SK-N-SH (cell line): ENCODE results near the gene KIRREL1.

Experiments
- EP300 ChIP-seq, 2 experiments: IDR thresholded peaks; 2 replicates each; pipeline versions ENCODE4 v1.4.0 to v1.6.1; 2012; ENCODE audit warnings: borderline replicate concordance in 1 of 2, low read depth in 1 of 2, low read length in 1 of 2
- MXI1 ChIP-seq: IDR thresholded peaks from 2 replicates; pipeline ENCODE4 v1.6.1; 2012; ENCODE audit warnings: mild to moderate bottlenecking, low read depth, low read length, improper control_type of control experiment
- POLR2AphosphoS5 ChIP-seq: IDR thresholded peaks from 2 replicates; pipeline ENCODE4 v1.6.1; 2012; ENCODE audit warnings: low read depth, low read length
- RFX5 ChIP-seq: IDR thresholded peaks from 2 replicates; pipeline ENCODE4 v1.6.1; 2012; ENCODE audit warnings: mild to moderate bottlenecking, improper control_type of control experiment, low read length
- RXRA ChIP-seq: IDR thresholded peaks from 2 replicates; pipeline ENCODE4 v1.4.0; 2012; ENCODE audit warnings: low read depth, mild to moderate bottlenecking, borderline replicate concordance
- TAF1 ChIP-seq: IDR thresholded peaks from 2 replicates; pipeline ENCODE4 v1.6.1; 2012; ENCODE audit warnings: low read depth, mild to moderate bottlenecking, low read length, moderate library complexity, borderline replicate concordance
- TF ChIP-seq, protein P1 (sequence below): fragments of 200-600 bp; sonication (generic); IDR thresholded peaks from 2 replicates; pipeline ENCODE4 v1.6.1; 2017; ENCODE audit warnings: antibody characterized with exemption, mild to moderate bottlenecking, moderate library complexity
- TF ChIP-seq, protein P2 (sequence below): IDR thresholded peaks from 2 replicates; pipeline ENCODE4 v1.6.1; 2012; ENCODE audit warnings: mild to moderate bottlenecking, low read depth, low read length, moderate library complexity

DNA sequence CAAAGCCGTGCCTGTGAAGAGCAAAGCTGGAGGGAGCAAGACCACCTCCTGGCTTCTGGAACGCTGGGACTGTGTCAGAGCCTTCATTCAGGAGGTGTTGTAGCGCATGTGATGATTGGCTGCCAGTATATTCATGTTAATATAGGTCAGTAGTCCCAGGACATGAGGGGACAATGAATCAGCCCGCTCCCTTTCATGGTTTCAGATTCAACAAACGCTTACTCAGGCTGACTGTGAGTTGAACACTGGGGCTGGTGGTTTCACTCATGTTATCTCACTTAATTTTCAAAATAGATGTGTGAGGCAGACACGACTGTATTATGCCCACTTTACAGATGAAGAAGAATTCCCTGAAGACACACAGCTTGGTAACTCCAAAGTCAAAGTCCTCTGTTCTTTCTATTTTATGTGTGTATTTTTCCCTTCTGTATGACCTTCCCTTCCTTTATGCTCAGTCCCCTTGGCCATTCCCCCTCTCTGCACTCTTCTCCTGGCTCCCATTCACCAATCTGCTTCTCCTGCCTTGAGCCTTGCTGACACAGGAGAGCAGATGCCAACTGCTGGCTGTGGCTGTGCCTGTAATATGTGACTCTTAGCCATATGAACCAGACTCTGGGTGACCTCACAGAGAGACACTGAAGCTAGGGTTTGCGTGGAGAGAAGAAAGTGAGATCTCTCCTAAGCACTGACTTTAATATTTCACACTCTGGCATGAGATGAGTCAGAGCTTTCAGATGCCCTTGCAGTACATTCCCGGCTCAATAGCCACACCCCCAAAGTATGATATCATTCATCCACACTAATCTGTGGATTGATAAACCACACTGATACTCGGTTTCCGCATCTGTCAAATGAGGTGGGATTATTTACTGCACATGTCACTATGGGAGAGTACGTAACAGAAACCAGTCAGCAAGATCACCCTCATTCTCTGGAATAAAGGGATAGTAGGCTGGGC is 31.4 kb upstream of the KIRREL1 start:
- TF ChIP-seq, protein P1, sequence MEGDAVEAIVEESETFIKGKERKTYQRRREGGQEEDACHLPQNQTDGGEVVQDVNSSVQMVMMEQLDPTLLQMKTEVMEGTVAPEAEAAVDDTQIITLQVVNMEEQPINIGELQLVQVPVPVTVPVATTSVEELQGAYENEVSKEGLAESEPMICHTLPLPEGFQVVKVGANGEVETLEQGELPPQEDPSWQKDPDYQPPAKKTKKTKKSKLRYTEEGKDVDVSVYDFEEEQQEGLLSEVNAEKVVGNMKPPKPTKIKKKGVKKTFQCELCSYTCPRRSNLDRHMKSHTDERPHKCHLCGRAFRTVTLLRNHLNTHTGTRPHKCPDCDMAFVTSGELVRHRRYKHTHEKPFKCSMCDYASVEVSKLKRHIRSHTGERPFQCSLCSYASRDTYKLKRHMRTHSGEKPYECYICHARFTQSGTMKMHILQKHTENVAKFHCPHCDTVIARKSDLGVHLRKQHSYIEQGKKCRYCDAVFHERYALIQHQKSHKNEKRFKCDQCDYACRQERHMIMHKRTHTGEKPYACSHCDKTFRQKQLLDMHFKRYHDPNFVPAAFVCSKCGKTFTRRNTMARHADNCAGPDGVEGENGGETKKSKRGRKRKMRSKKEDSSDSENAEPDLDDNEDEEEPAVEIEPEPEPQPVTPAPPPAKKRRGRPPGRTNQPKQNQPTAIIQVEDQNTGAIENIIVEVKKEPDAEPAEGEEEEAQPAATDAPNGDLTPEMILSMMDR, result no peak
- TF ChIP-seq EP300 (IDR thresholded peaks at IDR 0.05; ENCODE audit: borderline replicate concordance in 1 of 2, low read depth in 1 of 2, low read length in 1 of 2) (no peak), RFX5 (no peak), MXI1 (no peak), TAF1 (no peak), RXRA (no peak), POLR2AphosphoS5 (no peak)
- TF ChIP-seq, protein P2, sequence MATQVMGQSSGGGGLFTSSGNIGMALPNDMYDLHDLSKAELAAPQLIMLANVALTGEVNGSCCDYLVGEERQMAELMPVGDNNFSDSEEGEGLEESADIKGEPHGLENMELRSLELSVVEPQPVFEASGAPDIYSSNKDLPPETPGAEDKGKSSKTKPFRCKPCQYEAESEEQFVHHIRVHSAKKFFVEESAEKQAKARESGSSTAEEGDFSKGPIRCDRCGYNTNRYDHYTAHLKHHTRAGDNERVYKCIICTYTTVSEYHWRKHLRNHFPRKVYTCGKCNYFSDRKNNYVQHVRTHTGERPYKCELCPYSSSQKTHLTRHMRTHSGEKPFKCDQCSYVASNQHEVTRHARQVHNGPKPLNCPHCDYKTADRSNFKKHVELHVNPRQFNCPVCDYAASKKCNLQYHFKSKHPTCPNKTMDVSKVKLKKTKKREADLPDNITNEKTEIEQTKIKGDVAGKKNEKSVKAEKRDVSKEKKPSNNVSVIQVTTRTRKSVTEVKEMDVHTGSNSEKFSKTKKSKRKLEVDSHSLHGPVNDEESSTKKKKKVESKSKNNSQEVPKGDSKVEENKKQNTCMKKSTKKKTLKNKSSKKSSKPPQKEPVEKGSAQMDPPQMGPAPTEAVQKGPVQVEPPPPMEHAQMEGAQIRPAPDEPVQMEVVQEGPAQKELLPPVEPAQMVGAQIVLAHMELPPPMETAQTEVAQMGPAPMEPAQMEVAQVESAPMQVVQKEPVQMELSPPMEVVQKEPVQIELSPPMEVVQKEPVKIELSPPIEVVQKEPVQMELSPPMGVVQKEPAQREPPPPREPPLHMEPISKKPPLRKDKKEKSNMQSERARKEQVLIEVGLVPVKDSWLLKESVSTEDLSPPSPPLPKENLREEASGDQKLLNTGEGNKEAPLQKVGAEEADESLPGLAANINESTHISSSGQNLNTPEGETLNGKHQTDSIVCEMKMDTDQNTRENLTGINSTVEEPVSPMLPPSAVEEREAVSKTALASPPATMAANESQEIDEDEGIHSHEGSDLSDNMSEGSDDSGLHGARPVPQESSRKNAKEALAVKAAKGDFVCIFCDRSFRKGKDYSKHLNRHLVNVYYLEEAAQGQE, result no peak
